Vagina (tissue), 2 donors: ENCODE data around the gene CFAP45. TPM values are rescaled to one million over a fixed set of nuclear protein-coding genes. Genes with fewer than 3 reads are reported as not detected.
A peak's percentile ranks its signal among the peaks of the same experiment; 100 is the strongest.

Source experiments
- DNase-seq, 2 donors: peaks; one replicate each; pipeline ENCODE4 v3.0.0-alpha.2; 2017; ENCODE audit errors: extremely low spot score in 2 of 2
- H3K27ac ChIP-seq: fragments of 200-600 bp; sonication (generic); one replicate; pipeline ENCODE4 v1.5.1; 2019
- H3K27me3 ChIP-seq: fragments of 200-600 bp; sonication (generic); one replicate; pipeline ENCODE4 v1.5.1; 2019
- H3K36me3 ChIP-seq, 2 donors: fragments of 200-600 bp; sonication (generic); one replicate each; pipeline ENCODE4 v1.5.1; 2017 to 2019
- H3K4me1 ChIP-seq: fragments of 200-600 bp; sonication (generic); one replicate; pipeline ENCODE4 v1.5.1; 2019
- H3K4me3 ChIP-seq, 2 donors: fragments of 200-600 bp; sonication (generic); 1 replicate in 1 of 2; 2 replicates in 1 of 2; pipeline ENCODE4 v1.5.1; 2016 to 2019
- H3K9me3 ChIP-seq: fragments of 200-600 bp; sonication (generic); one replicate; pipeline ENCODE4 v1.5.1; 2019
- CTCF ChIP-seq, 3 experiments: fragments of 450-650 bp in 2 of 3; fragments of 200-600 bp in 1 of 3; sonication (generic) in 1 of 3; IDR thresholded peaks; one replicate each; pipeline ENCODE4 v1.5.1; 2017 to 2019; ENCODE audit warnings: antibody characterized with exemption in 3 of 3, mild to moderate bottlenecking in 2 of 3, moderate library complexity in 2 of 3
- POLR2A ChIP-seq, 2 donors: fragments of 450-650 bp; IDR thresholded peaks; one replicate each; pipeline ENCODE4 v1.6.1; 2017; ENCODE audit warnings: antibody characterized with exemption in 2 of 2, mild to moderate bottlenecking in 2 of 2, moderate library complexity in 2 of 2
- POLR2AphosphoS5 ChIP-seq, 2 donors: sonication (generic); formaldehyde crosslinking; IDR thresholded peaks; one replicate each; pipeline ENCODE4 v1.9.0; 2017; ENCODE audit warnings: antibody characterized with exemption in 2 of 2, mild to moderate bottlenecking in 2 of 2, low read depth in 1 of 2; ENCODE audit not compliant: insufficient read depth in 1 of 2
- intact Hi-C: fragments of 100-400 bp; cut with DNase I; formaldehyde crosslinking; loops from one replicate; pipeline ENCODE4 v1.15.1; 2023
- total RNA-seq: library from RNA; depleted of rRNA; stranded (reverse); fragments of >200 nt; gene quantifications from one replicate; pipeline ENCODE4 v1.2.3, GENCODE V29; 2016

CFAP45 gene
- total RNA-seq, 1 donor from 2014 or later = not detected

- no peak for TF ChIP-seq CTCF (IDR thresholded peaks at IDR 0.05)
- TF ChIP-seq POLR2A (IDR thresholded peaks at IDR 0.05) = no peak
- no peak for TF ChIP-seq POLR2AphosphoS5 (IDR thresholded peaks at IDR 0.05; ENCODE audit: insufficient read depth in 1 of 2, low read depth in 1 of 2)
- DNase-seq = no peak
- Histone ChIP-seq H3K27ac (peak overlapping the region; percentile 92), H3K9me3 (no peaks in the 10 kb centered on the region), H3K36me3 (no peaks in the 10 kb centered on the region), H3K27me3 (no peaks in the 10 kb centered on the region), H3K4me1 (peaks cover 43% of the 10 kb centered on the region), H3K4me3 (peak overlapping the region; percentile 63 to 87)
- intact Hi-C loops = loop anchor here (5.0 kb wide), 1 partner anchor 72 kb away; the partner anchor contains the start of gene TAGLN2
Measured at GRCh38 chr1:159855709-159856108, 44.3 kb downstream of the CFAP45 start.

GRCh38 chr1:159854693-159855192, 45.2 kb downstream of the CFAP45 start:
- Histone ChIP-seq H3K4me1 (peaks cover 40% of the 10 kb centered on the region), H3K9me3 (no peaks in the 10 kb centered on the region), H3K27me3 (no peaks in the 10 kb centered on the region), H3K4me3 (peak overlapping the region; percentile 63 to 87), H3K27ac (peak overlapping the region; percentile 92), H3K36me3 (no peaks in the 10 kb centered on the region)
- peak in 1 of 3 experiments; percentile 18 for TF ChIP-seq CTCF (IDR thresholded peaks at IDR 0.05)
- TF ChIP-seq POLR2AphosphoS5 (IDR thresholded peaks at IDR 0.05; ENCODE audit: insufficient read depth in 1 of 2, low read depth in 1 of 2) = peak in 1 of 2 donors; percentile 85
- peak in 1 of 2 donors; percentile 66 for TF ChIP-seq POLR2A (IDR thresholded peaks at IDR 0.05)
- DNase-seq = no peak
- intact Hi-C loops = loop anchor here (5.0 kb wide), 1 partner anchor 73 kb away; the partner anchor contains the start of gene TAGLN2

- Histone ChIP-seq H3K4me1 (peaks cover 37% of the 10 kb centered on the region), H3K27me3 (no peaks in the 10 kb centered on the region), H3K27ac (peak overlapping the region; percentile 92), H3K9me3 (no peaks in the 10 kb centered on the region), H3K4me3 (peak overlapping the region; percentile 63 to 87), H3K36me3 (no peaks in the 10 kb centered on the region)
- intact Hi-C loops = no loop called here
- no peak for DNase-seq
- TF ChIP-seq POLR2A (IDR thresholded peaks at IDR 0.05) (no peak), POLR2AphosphoS5 (IDR thresholded peaks at IDR 0.05; ENCODE audit: insufficient read depth in 1 of 2, low read depth in 1 of 2) (no peak), CTCF (IDR thresholded peaks at IDR 0.05) (no peak)
Measured at GRCh38 chr1:159854116-159854692, 45.8 kb downstream of the CFAP45 start.

- intact Hi-C loops = no loop called here
- Histone ChIP-seq H3K36me3 (no peaks in the 10 kb centered on the region), H3K27ac (peak overlapping the region; percentile 92), H3K4me3 (peak overlapping the region; percentile 63 to 87), H3K4me1 (peaks cover 30% of the 10 kb centered on the region), H3K9me3 (no peaks in the 10 kb centered on the region), H3K27me3 (no peaks in the 10 kb centered on the region)
- no peak for DNase-seq
- TF ChIP-seq POLR2A (IDR thresholded peaks at IDR 0.05) = no peak
- TF ChIP-seq CTCF (IDR thresholded peaks at IDR 0.05) = no peak
- no peak for TF ChIP-seq POLR2AphosphoS5 (IDR thresholded peaks at IDR 0.05; ENCODE audit: insufficient read depth in 1 of 2, low read depth in 1 of 2)
Measured at GRCh38 chr1:159853417-159854115, 46.4 kb downstream of the CFAP45 start.
